ENCODE measurements around the gene GSTO2.

Gene GSTO2

GRCh38 chr10:104345941-104346340 lies 77.0 kb downstream of the GSTO2 start:
- H3K36me3 ChIP-seq (ENCODE audit: insufficient read depth, low read length): no peaks in the 10 kb centered on the region
- H4K20me1 ChIP-seq (ENCODE audit: insufficient read depth, low read length): no peaks in the 10 kb centered on the region
- H3K4me1 ChIP-seq (ENCODE audit: insufficient read depth, low read length): no peaks in the 10 kb centered on the region
- no peak overlapping the region for H2AFZ ChIP-seq (ENCODE audit: low read depth, low read length)
- H3K79me2 ChIP-seq (ENCODE audit: insufficient read depth, low read length): no peaks in the 10 kb centered on the region
- ATAC-seq (ENCODE audit: insufficient read depth, low read depth): no peak
- no peak overlapping the region for H3K9ac ChIP-seq (ENCODE audit: low read depth, low read length)
- H3K27ac ChIP-seq (ENCODE audit: low read length): no peak overlapping the region
- DNase-seq: no peak
- H3K4me3 ChIP-seq (ENCODE audit: low read depth in 1 of 2, low read length in 2 of 2): no peak overlapping the region
- TF ChIP-seq EZH2 (IDR thresholded peaks at IDR 0.05; ENCODE audit: borderline replicate concordance, low read depth, low read length, severe bottlenecking) (no peak), CTCF (IDR thresholded peaks at IDR 0.05; ENCODE audit: borderline replicate concordance, extremely low read depth, low read length, poor library complexity, severe bottlenecking) (no peak)
- peaks cover 14% of the 10 kb centered on the region for H3K27me3 ChIP-seq (ENCODE audit: insufficient read depth, low read length, poor library complexity)
- H3K9me3 ChIP-seq (ENCODE audit: insufficient read depth, low read length, severe bottlenecking): no peaks in the 10 kb centered on the region
- H3K4me2 ChIP-seq (ENCODE audit: insufficient read depth, low read length): no peak overlapping the region

GRCh38 chr10:104347295-104348045 lies 78.5 kb downstream of the GSTO2 start:
- Histone ChIP-seq H3K9me3 (ENCODE audit: insufficient read depth, low read length, severe bottlenecking) (no peaks in the 10 kb centered on the region), H3K36me3 (ENCODE audit: insufficient read depth, low read length) (no peaks in the 10 kb centered on the region), H3K9ac (ENCODE audit: low read depth, low read length) (no peak overlapping the region), H3K27me3 (ENCODE audit: insufficient read depth, low read length, poor library complexity) (peaks cover 16% of the 10 kb centered on the region), H3K79me2 (ENCODE audit: insufficient read depth, low read length) (no peaks in the 10 kb centered on the region), H4K20me1 (ENCODE audit: insufficient read depth, low read length) (no peaks in the 10 kb centered on the region), H2AFZ (ENCODE audit: low read depth, low read length) (no peak overlapping the region), H3K27ac (ENCODE audit: low read length) (no peak overlapping the region), H3K4me3 (ENCODE audit: low read depth in 1 of 2, low read length in 2 of 2) (no peak overlapping the region), H3K4me2 (ENCODE audit: insufficient read depth, low read length) (no peak overlapping the region), H3K4me1 (ENCODE audit: insufficient read depth, low read length) (peaks cover 10% of the 10 kb centered on the region; the same call in 1 of the 2 replicates)
- ATAC-seq (ENCODE audit: insufficient read depth, low read depth): no peak
- no peak for DNase-seq
- TF ChIP-seq CTCF (IDR thresholded peaks at IDR 0.05; ENCODE audit: borderline replicate concordance, extremely low read depth, low read length, poor library complexity, severe bottlenecking): no peak
- no peak for TF ChIP-seq EZH2 (IDR thresholded peaks at IDR 0.05; ENCODE audit: borderline replicate concordance, low read depth, low read length, severe bottlenecking)

- Histone ChIP-seq H4K20me1 (ENCODE audit: insufficient read depth, low read length) (no peaks in the 10 kb centered on the region), H2AFZ (ENCODE audit: low read depth, low read length) (no peak overlapping the region), H3K9me3 (ENCODE audit: insufficient read depth, low read length, severe bottlenecking) (no peaks in the 10 kb centered on the region), H3K27me3 (ENCODE audit: insufficient read depth, low read length, poor library complexity) (peaks cover 19% of the 10 kb centered on the region), H3K4me3 (ENCODE audit: low read depth in 1 of 2, low read length in 2 of 2) (no peak overlapping the region), H3K27ac (ENCODE audit: low read length) (no peak overlapping the region), H3K79me2 (ENCODE audit: insufficient read depth, low read length) (no peaks in the 10 kb centered on the region), H3K9ac (ENCODE audit: low read depth, low read length) (no peak overlapping the region), H3K36me3 (ENCODE audit: insufficient read depth, low read length) (no peaks in the 10 kb centered on the region), H3K4me2 (ENCODE audit: insufficient read depth, low read length) (no peak overlapping the region), H3K4me1 (ENCODE audit: insufficient read depth, low read length) (peaks cover 18% of the 10 kb centered on the region)
- no peak for DNase-seq
- ATAC-seq (ENCODE audit: insufficient read depth, low read depth): no peak
- TF ChIP-seq CTCF (IDR thresholded peaks at IDR 0.05; ENCODE audit: borderline replicate concordance, extremely low read depth, low read length, poor library complexity, severe bottlenecking) (no peak), EZH2 (IDR thresholded peaks at IDR 0.05; ENCODE audit: borderline replicate concordance, low read depth, low read length, severe bottlenecking) (no peak)
Observed at GRCh38 chr10:104348601-104349000, 79.6 kb downstream of the GSTO2 start.
